ENCODE data around the gene RPEL1. TPM values are rescaled to one million over a fixed set of nuclear protein-coding genes. Genes with fewer than 3 reads are reported as not detected.
"Not testable (repeated sequence)": the region's sequence is repeated elsewhere in the genome, so short reads cannot be mapped to it uniquely, and the experiment has no call there.

Gene RPEL1
- polyA plus RNA-seq, 1 donor from 2014 or later = not detected

DNA sequence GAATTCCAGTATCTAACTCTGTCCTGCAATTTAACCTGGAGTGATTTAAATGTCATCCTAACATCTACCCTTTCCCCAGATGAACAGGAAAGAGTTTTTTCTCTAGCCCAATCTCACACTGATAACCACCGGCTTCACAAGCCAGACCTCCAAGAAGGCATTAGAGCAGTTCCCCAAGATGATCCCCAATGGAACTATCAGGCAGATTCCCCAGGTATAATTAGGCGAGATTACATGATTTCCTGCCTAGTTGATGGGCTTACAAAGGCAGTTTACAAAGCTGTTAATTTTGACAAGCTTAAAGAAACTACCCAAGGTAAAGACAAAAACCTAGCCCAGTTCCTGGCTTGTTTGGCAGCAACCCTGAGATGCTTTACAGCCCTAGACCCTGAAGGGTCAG is 38.5 kb upstream of the RPEL1 start:
- no peak for TF ChIP-seq EP300 (conservative IDR thresholded peaks at IDR 0.05; ENCODE audit: poor library complexity, severe bottlenecking)
- TF ChIP-seq, protein P1, sequence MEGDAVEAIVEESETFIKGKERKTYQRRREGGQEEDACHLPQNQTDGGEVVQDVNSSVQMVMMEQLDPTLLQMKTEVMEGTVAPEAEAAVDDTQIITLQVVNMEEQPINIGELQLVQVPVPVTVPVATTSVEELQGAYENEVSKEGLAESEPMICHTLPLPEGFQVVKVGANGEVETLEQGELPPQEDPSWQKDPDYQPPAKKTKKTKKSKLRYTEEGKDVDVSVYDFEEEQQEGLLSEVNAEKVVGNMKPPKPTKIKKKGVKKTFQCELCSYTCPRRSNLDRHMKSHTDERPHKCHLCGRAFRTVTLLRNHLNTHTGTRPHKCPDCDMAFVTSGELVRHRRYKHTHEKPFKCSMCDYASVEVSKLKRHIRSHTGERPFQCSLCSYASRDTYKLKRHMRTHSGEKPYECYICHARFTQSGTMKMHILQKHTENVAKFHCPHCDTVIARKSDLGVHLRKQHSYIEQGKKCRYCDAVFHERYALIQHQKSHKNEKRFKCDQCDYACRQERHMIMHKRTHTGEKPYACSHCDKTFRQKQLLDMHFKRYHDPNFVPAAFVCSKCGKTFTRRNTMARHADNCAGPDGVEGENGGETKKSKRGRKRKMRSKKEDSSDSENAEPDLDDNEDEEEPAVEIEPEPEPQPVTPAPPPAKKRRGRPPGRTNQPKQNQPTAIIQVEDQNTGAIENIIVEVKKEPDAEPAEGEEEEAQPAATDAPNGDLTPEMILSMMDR (IDR thresholded peaks at IDR 0.05; ENCODE audit: poor library complexity, severe bottlenecking) = no peak
- TF ChIP-seq POLR2AphosphoS5 (IDR thresholded peaks at IDR 0.05) = no peak
- TF ChIP-seq EZH2 (IDR thresholded peaks at IDR 0.05; ENCODE audit: borderline replicate concordance, insufficient read depth, low read length, poor library complexity, severe bottlenecking) = no peak
- no peak for TF ChIP-seq TAF1 (IDR thresholded peaks at IDR 0.05; ENCODE audit: low read depth)
- TF ChIP-seq RAD21 (conservative IDR thresholded peaks at IDR 0.05) = no peak
- TF ChIP-seq SMC3 (conservative IDR thresholded peaks at IDR 0.05; ENCODE audit: poor library complexity) = no peak
- TF ChIP-seq, protein P2, sequence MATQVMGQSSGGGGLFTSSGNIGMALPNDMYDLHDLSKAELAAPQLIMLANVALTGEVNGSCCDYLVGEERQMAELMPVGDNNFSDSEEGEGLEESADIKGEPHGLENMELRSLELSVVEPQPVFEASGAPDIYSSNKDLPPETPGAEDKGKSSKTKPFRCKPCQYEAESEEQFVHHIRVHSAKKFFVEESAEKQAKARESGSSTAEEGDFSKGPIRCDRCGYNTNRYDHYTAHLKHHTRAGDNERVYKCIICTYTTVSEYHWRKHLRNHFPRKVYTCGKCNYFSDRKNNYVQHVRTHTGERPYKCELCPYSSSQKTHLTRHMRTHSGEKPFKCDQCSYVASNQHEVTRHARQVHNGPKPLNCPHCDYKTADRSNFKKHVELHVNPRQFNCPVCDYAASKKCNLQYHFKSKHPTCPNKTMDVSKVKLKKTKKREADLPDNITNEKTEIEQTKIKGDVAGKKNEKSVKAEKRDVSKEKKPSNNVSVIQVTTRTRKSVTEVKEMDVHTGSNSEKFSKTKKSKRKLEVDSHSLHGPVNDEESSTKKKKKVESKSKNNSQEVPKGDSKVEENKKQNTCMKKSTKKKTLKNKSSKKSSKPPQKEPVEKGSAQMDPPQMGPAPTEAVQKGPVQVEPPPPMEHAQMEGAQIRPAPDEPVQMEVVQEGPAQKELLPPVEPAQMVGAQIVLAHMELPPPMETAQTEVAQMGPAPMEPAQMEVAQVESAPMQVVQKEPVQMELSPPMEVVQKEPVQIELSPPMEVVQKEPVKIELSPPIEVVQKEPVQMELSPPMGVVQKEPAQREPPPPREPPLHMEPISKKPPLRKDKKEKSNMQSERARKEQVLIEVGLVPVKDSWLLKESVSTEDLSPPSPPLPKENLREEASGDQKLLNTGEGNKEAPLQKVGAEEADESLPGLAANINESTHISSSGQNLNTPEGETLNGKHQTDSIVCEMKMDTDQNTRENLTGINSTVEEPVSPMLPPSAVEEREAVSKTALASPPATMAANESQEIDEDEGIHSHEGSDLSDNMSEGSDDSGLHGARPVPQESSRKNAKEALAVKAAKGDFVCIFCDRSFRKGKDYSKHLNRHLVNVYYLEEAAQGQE (IDR thresholded peaks at IDR 0.05; ENCODE audit: borderline replicate concordance) = no peak
- no peak for TF ChIP-seq MXI1 (conservative IDR thresholded peaks at IDR 0.05; ENCODE audit: poor library complexity, severe bottlenecking)
- peak overlapping the region; percentile 18 for H3K4me3 ChIP-seq (ENCODE audit: low read length)
- H3K36me3 ChIP-seq (ENCODE audit: insufficient read depth, low read length) = no peaks in the 10 kb centered on the region
- no peak overlapping the region for H3K27ac ChIP-seq (ENCODE audit: low read length)
- H3K27me3 ChIP-seq (ENCODE audit: insufficient read depth, low read depth, low read length) = no peaks in the 10 kb centered on the region
- no peak overlapping the region for H3K9ac ChIP-seq (ENCODE audit: low read length)
- no peaks in the 10 kb centered on the region for H3K79me2 ChIP-seq (replicated peaks; ENCODE audit: insufficient read depth, low read length)
- no peak overlapping the region for H3K4me2 ChIP-seq (ENCODE audit: low read length)
- no peaks in the 10 kb centered on the region for H3F3A ChIP-seq (ENCODE audit: insufficient read depth, low read length, poor library complexity, severe bottlenecking)
- H2AFZ ChIP-seq (ENCODE audit: low read depth, low read length) = no peak overlapping the region
- no peaks in the 10 kb centered on the region for H3K9me2 ChIP-seq (ENCODE audit: insufficient read depth, low read length)
- H3K9me3 ChIP-seq (ENCODE audit: low read length) = no peaks in the 10 kb centered on the region
- no peaks in the 10 kb centered on the region for H4K20me1 ChIP-seq (ENCODE audit: insufficient read depth)

DNA sequence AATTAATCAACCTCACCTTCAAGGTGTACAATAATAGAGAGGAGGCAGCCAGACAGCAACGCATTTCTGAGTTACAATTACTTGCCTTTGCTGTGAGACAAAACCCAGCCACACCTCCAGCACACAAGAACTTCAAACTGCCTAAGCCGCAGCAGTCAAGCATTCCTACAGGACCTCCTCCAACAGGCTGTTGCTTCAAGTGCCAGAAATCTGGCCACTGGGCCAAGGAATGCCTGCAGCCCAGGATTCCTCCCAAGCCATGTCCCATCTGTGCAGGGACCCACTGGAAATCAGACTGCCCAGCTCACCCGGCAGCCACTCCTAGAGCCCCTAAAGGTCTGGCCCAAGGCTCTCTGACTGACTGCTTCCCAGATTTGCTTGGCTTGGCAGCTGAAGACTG is 38.0 kb upstream of the RPEL1 start:
- H3K4me2 ChIP-seq (ENCODE audit: low read length); H3K9me3 ChIP-seq (ENCODE audit: low read length); H3K9ac ChIP-seq (ENCODE audit: low read length): not testable (repeated sequence)

DNA sequence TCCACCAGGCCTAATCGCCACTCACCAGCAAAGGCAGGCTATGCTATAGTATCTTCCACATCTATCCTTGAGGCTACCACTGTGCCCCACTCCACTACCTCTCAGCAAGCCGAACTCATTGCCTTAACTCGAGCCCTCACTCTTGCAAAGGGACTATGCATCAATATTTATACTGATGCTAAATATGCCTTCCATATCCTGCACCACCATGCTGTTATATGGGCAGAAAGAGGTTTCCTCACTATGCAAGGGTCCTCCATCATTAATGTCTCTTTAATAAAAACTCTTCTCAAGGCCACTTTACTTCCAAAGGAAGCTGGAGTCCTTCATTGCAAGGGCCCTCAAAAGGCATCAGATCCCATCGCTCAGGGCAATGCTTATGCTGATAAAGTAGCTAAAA is 35.4 kb upstream of the RPEL1 start:
- H3K36me3 ChIP-seq (ENCODE audit: insufficient read depth, low read length) = not testable (repeated sequence)

More for the DNA sequence above, 38.0 kb upstream of the RPEL1 start:
- not testable (repeated sequence) for H3K9me2 ChIP-seq (ENCODE audit: insufficient read depth, low read length); H3K36me3 ChIP-seq (ENCODE audit: insufficient read depth, low read length); H3K4me3 ChIP-seq (ENCODE audit: low read length); H3K27ac ChIP-seq (ENCODE audit: low read length); H3K27me3 ChIP-seq (ENCODE audit: insufficient read depth, low read depth, low read length); H4K20me1 ChIP-seq (ENCODE audit: insufficient read depth); H2AFZ ChIP-seq (ENCODE audit: low read depth, low read length); H3K79me2 ChIP-seq (replicated peaks; ENCODE audit: insufficient read depth, low read length); H3F3A ChIP-seq (ENCODE audit: insufficient read depth, low read length, poor library complexity, severe bottlenecking)

More for the DNA sequence above, 35.4 kb upstream of the RPEL1 start:
- H3K4me3 ChIP-seq (ENCODE audit: low read length); H3K9me3 ChIP-seq (ENCODE audit: low read length); H3K27ac ChIP-seq (ENCODE audit: low read length); H3K9me2 ChIP-seq (ENCODE audit: insufficient read depth, low read length); H3F3A ChIP-seq (ENCODE audit: insufficient read depth, low read length, poor library complexity, severe bottlenecking); H3K79me2 ChIP-seq (replicated peaks; ENCODE audit: insufficient read depth, low read length); H4K20me1 ChIP-seq (ENCODE audit: insufficient read depth); H3K27me3 ChIP-seq (ENCODE audit: insufficient read depth, low read depth, low read length); H2AFZ ChIP-seq (ENCODE audit: low read depth, low read length); H3K4me2 ChIP-seq (ENCODE audit: low read length); H3K9ac ChIP-seq (ENCODE audit: low read length): not testable (repeated sequence)
